Measurements from ENCODE around the gene USF3.

Gene USF3

DNA sequence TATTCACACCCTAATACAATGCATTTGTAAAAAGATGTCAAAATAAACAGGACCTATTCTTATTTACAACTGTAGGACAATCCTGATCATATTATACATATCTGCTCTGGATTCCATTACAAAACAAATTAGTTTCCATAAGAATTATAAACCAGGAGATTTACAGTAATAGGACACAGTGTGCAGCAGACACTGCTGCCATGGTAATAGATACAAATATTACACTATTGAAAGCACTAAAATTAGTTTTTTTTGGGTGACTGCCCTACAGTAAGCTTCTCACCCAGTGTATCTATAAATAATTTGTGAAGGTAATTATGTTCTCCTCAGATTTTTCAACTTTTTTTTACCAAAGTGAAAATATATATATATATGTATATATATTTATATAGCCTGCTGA, 47.9 kb downstream of the USF3 start:
- Histone ChIP-seq H3K4me2 (ENCODE audit: low read depth, low read length, poor library complexity, severe bottlenecking) (no peak overlapping the region), H3K36me3 (ENCODE audit: low read length) (no peaks in the 10 kb centered on the region), H3K79me2 (ENCODE audit: insufficient read depth, low read length) (no peaks in the 10 kb centered on the region), H3K27me3 (ENCODE audit: low read length) (no peaks in the 10 kb centered on the region), H3F3A (ENCODE audit: insufficient read depth) (no peaks in the 10 kb centered on the region), H3K9me2 (replicated peaks; ENCODE audit: insufficient read depth, low read length) (no peaks in the 10 kb centered on the region), H2AFZ (ENCODE audit: low read depth, low read length, severe bottlenecking) (no peak overlapping the region), H3K9me3 (ENCODE audit: insufficient read depth, low read length) (peaks cover 17% of the 10 kb centered on the region), H3K27ac (ENCODE audit: low read depth, low read length) (no peak overlapping the region), H3K4me3 (ENCODE audit: insufficient read depth, low read length, poor library complexity, severe bottlenecking) (no peak overlapping the region), H4K20me1 (ENCODE audit: low read depth, low read length) (no peaks in the 10 kb centered on the region), H3K9ac (ENCODE audit: low read length) (no peak overlapping the region)
- no peak for TF ChIP-seq EZH2phosphoT487 (conservative IDR thresholded peaks at IDR 0.05; ENCODE audit: low read length)
- TF ChIP-seq, protein P1, sequence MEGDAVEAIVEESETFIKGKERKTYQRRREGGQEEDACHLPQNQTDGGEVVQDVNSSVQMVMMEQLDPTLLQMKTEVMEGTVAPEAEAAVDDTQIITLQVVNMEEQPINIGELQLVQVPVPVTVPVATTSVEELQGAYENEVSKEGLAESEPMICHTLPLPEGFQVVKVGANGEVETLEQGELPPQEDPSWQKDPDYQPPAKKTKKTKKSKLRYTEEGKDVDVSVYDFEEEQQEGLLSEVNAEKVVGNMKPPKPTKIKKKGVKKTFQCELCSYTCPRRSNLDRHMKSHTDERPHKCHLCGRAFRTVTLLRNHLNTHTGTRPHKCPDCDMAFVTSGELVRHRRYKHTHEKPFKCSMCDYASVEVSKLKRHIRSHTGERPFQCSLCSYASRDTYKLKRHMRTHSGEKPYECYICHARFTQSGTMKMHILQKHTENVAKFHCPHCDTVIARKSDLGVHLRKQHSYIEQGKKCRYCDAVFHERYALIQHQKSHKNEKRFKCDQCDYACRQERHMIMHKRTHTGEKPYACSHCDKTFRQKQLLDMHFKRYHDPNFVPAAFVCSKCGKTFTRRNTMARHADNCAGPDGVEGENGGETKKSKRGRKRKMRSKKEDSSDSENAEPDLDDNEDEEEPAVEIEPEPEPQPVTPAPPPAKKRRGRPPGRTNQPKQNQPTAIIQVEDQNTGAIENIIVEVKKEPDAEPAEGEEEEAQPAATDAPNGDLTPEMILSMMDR (IDR thresholded peaks at IDR 0.05; ENCODE audit: insufficient read depth, low read length, poor library complexity, severe bottlenecking), result no peak

DNA sequence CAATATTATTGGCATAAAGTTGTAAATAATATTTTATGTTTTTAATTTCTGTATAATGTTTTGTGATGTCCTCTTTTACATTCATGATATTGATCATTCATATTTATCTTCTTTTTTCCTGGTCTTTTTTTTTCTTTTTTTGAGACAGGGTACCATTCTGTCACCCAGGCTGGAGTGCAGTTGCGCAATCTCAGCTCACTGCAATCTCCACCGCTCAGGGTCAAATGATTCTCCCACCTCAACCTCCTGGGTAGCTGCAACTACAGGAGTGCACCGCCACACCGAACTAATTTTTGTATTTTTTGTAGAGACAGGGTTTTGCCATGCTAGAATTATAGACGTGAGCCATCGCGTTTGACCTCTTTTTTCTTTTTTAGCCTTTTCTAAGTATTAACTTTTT, 52.9 kb downstream of the USF3 start:
- H3K4me3 ChIP-seq (ENCODE audit: insufficient read depth, low read length, poor library complexity, severe bottlenecking), result no peak overlapping the region

DNA sequence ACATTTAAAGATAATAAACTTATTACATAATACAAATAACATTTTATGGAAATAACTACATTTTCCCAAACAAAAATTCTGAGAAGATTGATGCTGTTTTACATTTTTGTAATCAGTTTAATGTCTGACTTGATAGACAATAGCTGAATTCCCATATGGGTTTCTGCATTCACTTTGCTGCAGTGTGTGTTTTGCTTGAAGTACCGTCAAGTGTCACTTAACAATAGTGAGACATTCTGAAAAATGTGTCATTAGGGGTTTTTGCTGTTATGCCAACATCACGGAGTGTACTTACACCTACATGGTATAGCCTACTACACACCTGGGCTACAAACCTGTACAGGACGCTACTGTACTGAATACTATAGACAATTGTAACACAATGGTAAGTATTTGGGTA, 57.5 kb downstream of the USF3 start:
- no peak overlapping the region for H2AFZ ChIP-seq (ENCODE audit: low read depth, low read length, severe bottlenecking)

More for the DNA sequence above, 52.9 kb downstream of the USF3 start:
- H3K9me3 ChIP-seq (ENCODE audit: insufficient read depth, low read length), result peaks cover 17% of the 10 kb centered on the region
- no peak overlapping the region for H3K27ac ChIP-seq (ENCODE audit: low read depth, low read length)
- H3K27me3 ChIP-seq (ENCODE audit: low read length), result no peaks in the 10 kb centered on the region
- no peaks in the 10 kb centered on the region for H3F3A ChIP-seq (ENCODE audit: insufficient read depth)
- no peak for TF ChIP-seq EZH2phosphoT487 (conservative IDR thresholded peaks at IDR 0.05; ENCODE audit: low read length)
- TF ChIP-seq, protein P1 (IDR thresholded peaks at IDR 0.05; ENCODE audit: insufficient read depth, low read length, poor library complexity, severe bottlenecking), result no peak
- no peaks in the 10 kb centered on the region for H4K20me1 ChIP-seq (ENCODE audit: low read depth, low read length)
- no peaks in the 10 kb centered on the region for H3K9me2 ChIP-seq (replicated peaks; ENCODE audit: insufficient read depth, low read length)
- H3K79me2 ChIP-seq (ENCODE audit: insufficient read depth, low read length), result no peaks in the 10 kb centered on the region
- no peak overlapping the region for H3K4me2 ChIP-seq (ENCODE audit: low read depth, low read length, poor library complexity, severe bottlenecking)
- H3K9ac ChIP-seq (ENCODE audit: low read length), result no peak overlapping the region
- no peaks in the 10 kb centered on the region for H3K36me3 ChIP-seq (ENCODE audit: low read length)
- H2AFZ ChIP-seq (ENCODE audit: low read depth, low read length, severe bottlenecking), result no peak overlapping the region

More for the DNA sequence above, 57.5 kb downstream of the USF3 start:
- no peaks in the 10 kb centered on the region for H3K79me2 ChIP-seq (ENCODE audit: insufficient read depth, low read length)
- TF ChIP-seq EZH2phosphoT487 (conservative IDR thresholded peaks at IDR 0.05; ENCODE audit: low read length), result no peak
- TF ChIP-seq, protein P1 (IDR thresholded peaks at IDR 0.05; ENCODE audit: insufficient read depth, low read length, poor library complexity, severe bottlenecking), result no peak
- H3K9me3 ChIP-seq (ENCODE audit: insufficient read depth, low read length), result no peaks in the 10 kb centered on the region
- no peaks in the 10 kb centered on the region for H3K27me3 ChIP-seq (ENCODE audit: low read length)
- no peak overlapping the region for H3K27ac ChIP-seq (ENCODE audit: low read depth, low read length)
- no peaks in the 10 kb centered on the region for H3K9me2 ChIP-seq (replicated peaks; ENCODE audit: insufficient read depth, low read length)
- no peak overlapping the region for H3K4me2 ChIP-seq (ENCODE audit: low read depth, low read length, poor library complexity, severe bottlenecking)
- no peaks in the 10 kb centered on the region for H3F3A ChIP-seq (ENCODE audit: insufficient read depth)
- no peaks in the 10 kb centered on the region for H3K36me3 ChIP-seq (ENCODE audit: low read length)
- H4K20me1 ChIP-seq (ENCODE audit: low read depth, low read length), result no peaks in the 10 kb centered on the region
- H3K4me3 ChIP-seq (ENCODE audit: insufficient read depth, low read length, poor library complexity, severe bottlenecking), result no peak overlapping the region
- H3K9ac ChIP-seq (ENCODE audit: low read length), result no peak overlapping the region

Data from SU-DHL-6 (cell line).